Subcutaneous adipose tissue (tissue), 4 donors: ENCODE measurements around the gene MT1X. TPM values are rescaled to one million over a fixed set of nuclear protein-coding genes. Genes with fewer than 3 reads are reported as not detected.

Experiments
- total RNA-seq, 4 donors: library from RNA; depleted of rRNA; stranded (reverse); fragments of >200 nt; gene quantifications; one replicate each; pipeline ENCODE4 v1.1.0, GENCODE V29; 2016
- TF ChIP-seq, protein P1 (sequence below): fragments of 450-650 bp; IDR thresholded peaks from one replicate; pipeline ENCODE4 v1.5.1; 2016; ENCODE audit warnings: low read depth, mild to moderate bottlenecking, control low read depth, antibody characterized with exemption, moderate library complexity

Gene MT1X
- total RNA-seq, result 1,000 to 10,000 TPM; 1,122 to 4,299 (median 2,004) TPM

DNA sequence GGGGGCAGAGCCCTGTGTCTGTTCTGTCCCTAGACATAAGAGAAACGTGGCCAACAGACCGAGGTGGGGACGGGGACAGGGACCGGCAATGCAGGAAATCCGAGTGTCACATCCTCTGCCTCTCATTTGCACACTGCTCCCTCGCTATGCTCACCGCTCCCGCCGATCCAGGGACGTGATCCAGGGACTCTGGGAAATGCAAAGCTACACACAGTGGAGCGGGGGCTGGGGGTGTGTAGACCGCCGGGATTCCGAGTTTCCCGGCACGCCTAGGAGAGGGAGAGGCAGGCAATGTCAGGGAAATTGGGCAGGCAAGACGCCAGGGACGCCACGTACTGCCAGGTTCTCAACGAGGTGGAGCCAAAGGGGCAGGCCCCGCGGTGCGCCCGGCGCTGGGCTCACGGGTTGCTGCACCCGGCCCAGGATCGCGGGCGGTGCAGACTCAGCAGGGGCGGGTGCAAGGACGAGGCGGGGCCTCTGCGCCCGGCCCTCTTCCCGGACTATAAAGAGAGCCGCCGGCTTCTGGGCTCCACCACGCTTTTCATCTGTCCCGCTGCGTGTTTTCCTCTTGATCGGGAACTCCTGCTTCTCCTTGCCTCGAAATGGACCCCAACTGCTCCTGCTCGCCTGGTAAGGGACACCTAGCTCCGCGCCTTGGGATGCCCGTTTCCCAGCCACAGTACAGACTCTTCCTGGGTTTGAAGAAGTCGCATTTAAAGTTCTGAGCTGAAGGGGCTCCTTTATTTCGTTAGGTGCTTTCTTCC is at the start of gene MT1X:
MT1X (plus strand) TSS at position 532 of the 764 bp plus-strand sequence; CDS start at position 603, 71 bp downstream.
- TF ChIP-seq, protein P1, sequence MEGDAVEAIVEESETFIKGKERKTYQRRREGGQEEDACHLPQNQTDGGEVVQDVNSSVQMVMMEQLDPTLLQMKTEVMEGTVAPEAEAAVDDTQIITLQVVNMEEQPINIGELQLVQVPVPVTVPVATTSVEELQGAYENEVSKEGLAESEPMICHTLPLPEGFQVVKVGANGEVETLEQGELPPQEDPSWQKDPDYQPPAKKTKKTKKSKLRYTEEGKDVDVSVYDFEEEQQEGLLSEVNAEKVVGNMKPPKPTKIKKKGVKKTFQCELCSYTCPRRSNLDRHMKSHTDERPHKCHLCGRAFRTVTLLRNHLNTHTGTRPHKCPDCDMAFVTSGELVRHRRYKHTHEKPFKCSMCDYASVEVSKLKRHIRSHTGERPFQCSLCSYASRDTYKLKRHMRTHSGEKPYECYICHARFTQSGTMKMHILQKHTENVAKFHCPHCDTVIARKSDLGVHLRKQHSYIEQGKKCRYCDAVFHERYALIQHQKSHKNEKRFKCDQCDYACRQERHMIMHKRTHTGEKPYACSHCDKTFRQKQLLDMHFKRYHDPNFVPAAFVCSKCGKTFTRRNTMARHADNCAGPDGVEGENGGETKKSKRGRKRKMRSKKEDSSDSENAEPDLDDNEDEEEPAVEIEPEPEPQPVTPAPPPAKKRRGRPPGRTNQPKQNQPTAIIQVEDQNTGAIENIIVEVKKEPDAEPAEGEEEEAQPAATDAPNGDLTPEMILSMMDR, result no peak

DNA sequence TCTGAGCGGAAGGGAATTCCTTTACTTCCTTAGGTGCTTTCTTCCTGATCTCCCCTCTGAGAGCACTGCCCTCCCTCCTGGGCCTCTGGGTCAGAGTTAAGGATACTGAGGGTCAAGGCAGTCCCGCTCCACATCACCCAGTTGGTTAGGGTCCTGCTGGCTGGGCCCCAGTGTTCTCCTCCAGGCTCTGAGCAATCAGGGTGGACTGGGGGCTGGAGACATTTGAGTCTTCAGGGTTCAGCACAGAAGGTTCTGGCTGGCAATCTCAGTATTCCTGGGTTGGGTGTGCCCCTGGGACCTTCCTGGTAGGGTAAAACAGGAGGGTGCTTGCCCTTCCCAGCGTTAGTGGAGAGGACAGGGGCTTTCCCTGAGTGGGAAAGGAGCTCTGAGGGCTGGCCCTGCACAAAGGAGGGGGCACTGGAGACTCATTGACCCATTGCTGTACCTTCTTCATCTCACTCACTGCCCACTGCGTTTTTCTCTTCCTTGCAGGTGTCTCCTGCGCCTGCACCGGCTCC is 49.4 kb upstream of the MT1X start:
- TF ChIP-seq, protein P1, result no peak

DNA sequence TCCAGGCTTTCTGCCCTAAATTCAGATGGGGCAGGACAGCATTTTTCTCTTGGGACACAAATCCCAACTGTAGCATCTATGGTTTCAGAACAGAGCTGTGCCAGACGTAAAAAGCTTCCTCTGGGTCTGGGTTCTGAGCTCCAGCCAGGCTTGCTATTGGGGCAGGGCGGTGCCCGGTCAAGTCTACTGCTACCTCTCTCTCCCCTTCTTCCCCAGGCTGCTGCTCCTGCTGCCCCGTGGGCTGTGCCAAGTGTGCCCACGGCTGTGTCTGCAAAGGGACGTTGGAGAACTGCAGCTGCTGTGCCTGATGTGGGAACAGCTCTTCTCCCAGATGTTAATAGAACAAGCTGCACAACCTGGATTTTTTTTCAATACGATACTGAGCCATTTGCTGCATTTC is 48.7 kb upstream of the MT1X start:
- TF ChIP-seq, protein P1, result no peak

DNA sequence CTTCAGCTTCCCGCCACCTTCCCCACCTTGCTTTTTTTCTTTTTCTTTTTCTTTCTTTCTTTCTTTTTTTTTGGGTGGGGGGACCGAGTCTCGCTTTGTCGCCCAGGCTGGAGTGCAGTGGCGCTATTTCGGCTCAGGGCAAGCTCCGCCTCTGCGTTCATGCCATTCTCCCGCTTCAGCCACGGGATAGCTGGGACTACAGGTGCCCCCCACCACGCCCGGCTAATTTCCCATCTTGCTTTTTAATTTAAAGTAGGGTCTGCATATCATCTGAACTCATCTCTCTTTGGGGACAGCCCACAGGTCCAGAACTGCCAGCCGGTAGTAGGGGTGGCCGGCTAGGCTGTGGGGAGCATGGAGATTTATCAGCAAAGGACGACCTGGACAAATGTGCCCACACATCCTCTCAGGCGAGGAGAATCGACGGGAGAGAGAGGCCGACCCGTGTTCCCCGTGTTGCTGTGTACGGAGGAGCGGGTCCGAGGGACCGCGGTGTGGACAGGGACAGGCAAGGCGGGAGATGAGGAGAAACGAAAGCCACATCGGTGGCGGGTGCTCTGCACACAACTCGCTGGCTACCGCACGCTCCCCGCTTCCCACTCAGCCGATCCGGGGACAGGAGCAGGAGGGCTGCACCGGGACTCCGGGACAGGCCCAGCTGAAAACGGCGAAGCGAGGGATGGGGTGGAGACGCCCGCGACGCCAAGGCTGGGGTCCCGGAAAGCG is 47.4 kb upstream of the MT1X start:
- TF ChIP-seq, protein P1, result no peak

DNA sequence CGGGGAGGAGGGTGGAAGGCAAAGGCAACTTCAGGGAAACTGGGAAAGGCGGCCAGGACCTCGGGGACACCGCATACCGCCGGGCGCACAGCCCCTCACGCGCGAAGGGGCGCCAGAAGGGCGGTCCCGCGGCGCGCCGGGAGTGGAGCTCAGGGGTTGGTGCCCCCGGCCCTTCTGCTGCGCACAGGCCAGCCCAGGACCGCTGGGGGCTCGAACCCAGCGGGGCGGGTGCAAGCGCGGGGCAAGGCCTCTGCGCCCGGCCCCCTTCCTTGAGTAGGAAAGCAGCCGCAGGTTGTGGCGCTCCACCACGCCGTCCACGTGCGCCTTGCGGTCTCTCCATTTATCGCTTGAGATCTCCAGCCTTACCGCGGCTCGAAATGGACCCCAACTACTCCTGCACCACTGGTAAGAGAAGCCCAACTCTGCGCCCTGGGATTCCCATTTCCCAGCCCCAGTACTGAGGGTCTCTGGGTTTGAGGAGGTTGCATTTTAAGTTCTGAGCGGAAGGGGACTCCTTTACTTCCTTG is 46.8 kb upstream of the MT1X start:
- TF ChIP-seq, protein P1, result no peak

DNA sequence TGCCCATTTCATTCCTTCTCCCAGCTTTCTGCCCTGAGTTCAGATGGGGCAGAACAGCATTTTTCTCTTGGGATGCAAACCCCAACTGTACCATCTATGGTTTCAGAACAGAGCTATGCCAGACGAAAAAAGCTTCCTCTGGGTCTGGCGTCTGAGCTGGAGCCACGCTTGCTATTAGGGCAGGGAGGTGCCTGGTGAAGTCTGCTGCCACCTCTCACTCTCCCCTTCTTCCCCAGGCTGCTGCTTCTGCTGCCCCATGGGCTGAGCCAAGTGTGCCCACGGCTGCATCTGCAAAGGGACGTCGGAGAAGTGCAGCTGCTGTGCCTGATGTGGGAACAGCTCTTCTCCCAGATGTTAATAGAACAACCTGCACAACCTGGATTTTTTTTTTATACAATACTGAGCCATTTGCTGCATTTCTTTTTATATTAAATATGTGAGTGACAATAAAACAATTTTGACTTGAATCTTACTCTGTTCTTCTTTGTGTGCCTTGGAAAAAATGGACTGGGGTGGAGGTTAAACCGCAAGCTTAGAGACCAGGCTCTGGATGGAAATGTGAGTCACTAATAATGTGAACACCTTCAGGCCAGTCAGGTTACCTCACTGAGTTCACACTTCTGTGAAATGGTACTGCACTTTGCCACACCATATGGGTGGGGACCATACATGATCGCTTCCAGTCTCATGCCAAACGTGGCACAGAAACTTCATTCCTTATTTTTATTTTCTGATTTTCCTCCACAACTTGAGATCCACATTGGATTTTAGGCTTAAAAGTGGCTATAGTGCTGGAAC is 45.5 kb upstream of the MT1X start:
- TF ChIP-seq, protein P1, result no peak
